HepG2 (cell line): ENCODE measurements around the gene PCGF3. TPM values are rescaled to one million over a fixed set of nuclear protein-coding genes. Genes with fewer than 3 reads are reported as not detected.

Source experiments
- ARID3A ChIP-seq: IDR thresholded peaks from 2 replicates; pipeline ENCODE4 v1.6.1; 2012; ENCODE audit warnings: low read depth, low read length, improper control_type of control experiment
- BCL6 ChIP-seq: IDR thresholded peaks from 2 replicates; pipeline ENCODE4 v1.6.1; 2016; ENCODE audit warnings: missing genetic modification reagents, missing compliant biosample characterization
- CENPT ChIP-seq: sonication (generic); formaldehyde crosslinking; IDR thresholded peaks from 2 replicates; pipeline ENCODE4 v1.8.0; 2022; ENCODE audit warnings: low read depth, mild to moderate bottlenecking, moderate library complexity, missing genetic modification reagents
- CHD2 ChIP-seq: IDR thresholded peaks from 2 replicates; pipeline ENCODE4 v1.6.1; 2011; ENCODE audit warnings: low read depth, low read length, improper control_type of control experiment
- HNF1A ChIP-seq, 2 experiments: sonication (generic) in 1 of 2; formaldehyde crosslinking in 1 of 2; IDR thresholded peaks; 2 replicates each; pipeline versions ENCODE4 v1.4.0 to v1.6.1; 2016 to 2020; ENCODE audit warnings: borderline replicate concordance in 1 of 2, low read depth in 1 of 2, mild to moderate bottlenecking in 1 of 2, missing genetic modification reagents in 1 of 2
- LBX2 ChIP-seq: sonication (generic); formaldehyde crosslinking; IDR thresholded peaks from 2 replicates; pipeline ENCODE4 v1.5.0; 2020; ENCODE audit warnings: missing genetic modification reagents, mild to moderate bottlenecking, borderline replicate concordance
- MLXIP ChIP-seq: sonication (generic); formaldehyde crosslinking; IDR thresholded peaks from 2 replicates; pipeline ENCODE4 v1.9.0; 2021; ENCODE audit warnings: missing genetic modification reagents, borderline replicate concordance
- NFIC ChIP-seq: IDR thresholded peaks from 2 replicates; pipeline ENCODE4 v1.6.1; 2012; ENCODE audit warnings: mild to moderate bottlenecking, low read length, inconsistent platforms
- PCBP2 ChIP-seq: fragments of 200-400 bp; formaldehyde crosslinking; optimal IDR thresholded peaks from 2 replicates; pipeline ENCODE3; 2018; ENCODE audit warnings: low read length, low read depth; ENCODE audit not compliant: poor library complexity, severe bottlenecking
- PHF5A ChIP-seq: IDR thresholded peaks from one replicate; pipeline ENCODE4 v1.6.1; 2018; ENCODE audit warnings: low read depth, missing genetic modification reagents; ENCODE audit not compliant: unreplicated experiment
- PRPF4 ChIP-seq: fragments of 200-400 bp; formaldehyde crosslinking; IDR thresholded peaks from 2 replicates; pipeline ENCODE4 v1.6.1; 2016; ENCODE audit warnings: low read length, low read depth; ENCODE audit not compliant: poor library complexity, severe bottlenecking
- RBM39 ChIP-seq: fragments of 200-400 bp; formaldehyde crosslinking; IDR thresholded peaks from one replicate; pipeline ENCODE4 v1.6.1; 2018; ENCODE audit warnings: antibody characterized with exemption, mild to moderate bottlenecking, low read depth, low read length; ENCODE audit not compliant: poor library complexity, severe bottlenecking
- SMARCE1 ChIP-seq: fragments of 450-650 bp; IDR thresholded peaks from 2 replicates; pipeline ENCODE4 v1.6.1; 2017; ENCODE audit warnings: borderline replicate concordance
- TFE3 ChIP-seq: IDR thresholded peaks from 2 replicates; pipeline ENCODE4 v1.6.1; 2016
- ZNF460 ChIP-seq: sonication (generic); formaldehyde crosslinking; IDR thresholded peaks from 2 replicates; pipeline ENCODE4 v1.5.1; 2020; ENCODE audit warnings: missing genetic modification reagents, mild to moderate bottlenecking, borderline replicate concordance
- ZNF563 ChIP-seq: sonication (generic); formaldehyde crosslinking; IDR thresholded peaks from 2 replicates; pipeline ENCODE4 v1.8.0; 2022; ENCODE audit warnings: mild to moderate bottlenecking, moderate library complexity, missing genetic modification reagents
- ZSCAN25 ChIP-seq: sonication (generic); formaldehyde crosslinking; IDR thresholded peaks from 2 replicates; pipeline ENCODE4 v1.8.0; 2022; ENCODE audit warnings: mild to moderate bottlenecking, missing genetic modification reagents
- polyA plus RNA-seq, 8 experiments: library from polyadenylated mRNA; depleted of rRNA in 3 of 8; stranded (reverse) in 7 of 8; unstranded in 1 of 8; fragments of >200 nt; fragmentation: Illumina TruSeq in 4 of 8; extraction: Trizol in 4 of 8; gene quantifications; 2 replicates each; pipeline versions ENCODE4 v1.2.1 to v1.2.3, GENCODE V29; 2011 to 2016; ENCODE audit warnings: low read depth in 4 of 8, missing spikeins in 1 of 8, mixed read lengths in 1 of 8; ENCODE audit not compliant: insufficient read depth in 1 of 8
- total RNA-seq, 5 experiments: library from RNA; depleted of rRNA; stranded (reverse); fragments of >200 nt; fragmentation: Illumina TruSeq; extraction: Trizol; gene quantifications; 2 replicates each; pipeline ENCODE4 v1.2.3, GENCODE V29; 2016; ENCODE audit warnings: low read depth in 1 of 5

PCGF3 gene
- total and polyA plus RNA-seq, 2 of the 13 experiments (the other 11 are each of a cell fraction or from before 2014, with no cell fraction given) = 28.6 to 66.2 TPM

GRCh38 chr4:673349-674091 lies 32.1 kb upstream of the PCGF3 start (continued):
- TF ChIP-seq ARID3A = no peak
- TF ChIP-seq PCBP2 = no peak
- TF ChIP-seq RBM39 = no peak
- TF ChIP-seq LBX2 (CRISPR knock-in tag) = no peak
- TF ChIP-seq TFE3 (CRISPR knock-in tag) = no peak
- TF ChIP-seq CENPT (CRISPR knock-in tag) = no peak
- TF ChIP-seq CHD2 = no peak
- no peak for TF ChIP-seq ZNF460 (CRISPR knock-in tag)
- TF ChIP-seq PRPF4 = no peak
- no peak for TF ChIP-seq BCL6 (CRISPR knock-in tag)
- TF ChIP-seq SMARCE1 = no peak
- TF ChIP-seq MLXIP (CRISPR knock-in tag) = no peak
- TF ChIP-seq ZNF563 (CRISPR knock-in tag) = 0 out of 2 replicates have a peak, but pooled peaks have one; percentile 22
- TF ChIP-seq HNF1A (IDR thresholded peaks at IDR 0.05; ENCODE audit: low read depth) = no peak
- peak; percentile 17; the same call in 1 of the 2 replicates for TF ChIP-seq HNF1A (CRISPR knock-in tag; IDR thresholded peaks at IDR 0.05; ENCODE audit: borderline replicate concordance)
- TF ChIP-seq NFIC = no peak
- no peak for TF ChIP-seq PHF5A (CRISPR knock-in tag)
- TF ChIP-seq ZSCAN25 (CRISPR knock-in tag) = no peak
